Measurements from ENCODE around the gene LPCAT4.
"Not testable (repeated sequence)": the region's sequence is repeated elsewhere in the genome, so short reads cannot be mapped to it uniquely, and the experiment has no call there.

The LPCAT4 gene, protein sequence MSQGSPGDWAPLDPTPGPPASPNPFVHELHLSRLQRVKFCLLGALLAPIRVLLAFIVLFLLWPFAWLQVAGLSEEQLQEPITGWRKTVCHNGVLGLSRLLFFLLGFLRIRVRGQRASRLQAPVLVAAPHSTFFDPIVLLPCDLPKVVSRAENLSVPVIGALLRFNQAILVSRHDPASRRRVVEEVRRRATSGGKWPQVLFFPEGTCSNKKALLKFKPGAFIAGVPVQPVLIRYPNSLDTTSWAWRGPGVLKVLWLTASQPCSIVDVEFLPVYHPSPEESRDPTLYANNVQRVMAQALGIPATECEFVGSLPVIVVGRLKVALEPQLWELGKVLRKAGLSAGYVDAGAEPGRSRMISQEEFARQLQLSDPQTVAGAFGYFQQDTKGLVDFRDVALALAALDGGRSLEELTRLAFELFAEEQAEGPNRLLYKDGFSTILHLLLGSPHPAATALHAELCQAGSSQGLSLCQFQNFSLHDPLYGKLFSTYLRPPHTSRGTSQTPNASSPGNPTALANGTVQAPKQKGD

DNA sequence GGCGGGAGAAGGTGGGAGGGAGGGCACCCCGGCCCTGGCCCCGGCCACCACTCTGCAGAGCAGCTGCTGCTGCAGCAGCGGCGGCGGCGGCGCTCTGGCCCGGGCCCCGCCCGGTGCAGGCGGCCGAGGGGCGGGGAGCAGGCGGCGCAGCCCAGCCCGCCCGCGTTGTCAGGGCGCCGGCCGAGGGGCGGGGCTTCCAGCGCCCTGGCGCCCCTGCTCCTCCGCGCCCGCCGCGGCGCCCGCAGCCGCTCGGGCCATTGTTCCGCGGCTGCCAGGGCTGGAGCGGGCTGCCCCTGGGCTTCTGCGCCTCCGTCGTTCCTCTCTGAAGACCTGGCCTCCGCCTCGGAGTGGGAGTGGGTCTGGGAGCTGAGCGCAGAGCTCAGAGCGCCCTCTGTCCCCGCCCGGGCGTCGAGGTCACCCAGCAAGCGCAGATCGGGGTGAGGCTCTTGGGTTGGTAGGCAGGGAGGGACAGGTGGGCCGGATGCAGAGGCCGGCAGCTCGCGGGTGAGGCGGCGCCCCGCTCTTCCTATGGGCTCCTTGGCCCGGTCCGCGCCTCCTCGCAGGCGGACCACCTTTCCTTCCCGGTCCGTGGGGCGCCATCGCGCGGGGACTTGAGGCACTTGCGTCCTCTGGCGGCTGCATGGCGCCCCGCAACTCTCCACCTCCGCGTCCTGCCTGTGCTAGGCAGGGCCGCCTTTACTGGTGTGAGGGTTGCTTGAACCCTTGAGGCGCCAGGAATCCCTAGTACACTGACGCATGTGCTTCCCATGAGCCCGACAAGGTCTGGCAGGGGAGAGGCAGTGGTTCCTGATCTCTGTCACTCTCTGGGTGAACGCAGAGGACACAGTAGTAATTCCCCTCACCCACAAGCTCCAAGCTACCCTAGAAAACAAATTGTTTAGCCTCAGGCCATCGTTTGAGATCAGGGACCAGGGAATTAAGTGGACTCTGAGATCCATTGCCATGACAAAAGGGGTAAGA, at the start of gene LPCAT4:
Gene LPCAT4 (minus strand): TSS at position 96 of the 981 bp plus-strand sequence. CDS start 96 bp downstream, outside the sequence.
- H3K4me1 Mint-ChIP-seq (ENCODE audit: low read depth): peaks cover 37% of the 10 kb centered on the region
- H3K36me3 Mint-ChIP-seq (ENCODE audit: low read depth): peaks cover 27% of the 10 kb centered on the region
- H3K4me3 Mint-ChIP-seq: peak within 1 kb of the TSS; percentile 96
- peak; percentile 90 for DNase-seq
- H3K27ac Mint-ChIP-seq: peak within 1 kb of the TSS; percentile 97
- H3K27me3 Mint-ChIP-seq: no peaks in the 10 kb centered on the region
- no peaks in the 10 kb centered on the region for H3K9me3 Mint-ChIP-seq

DNA sequence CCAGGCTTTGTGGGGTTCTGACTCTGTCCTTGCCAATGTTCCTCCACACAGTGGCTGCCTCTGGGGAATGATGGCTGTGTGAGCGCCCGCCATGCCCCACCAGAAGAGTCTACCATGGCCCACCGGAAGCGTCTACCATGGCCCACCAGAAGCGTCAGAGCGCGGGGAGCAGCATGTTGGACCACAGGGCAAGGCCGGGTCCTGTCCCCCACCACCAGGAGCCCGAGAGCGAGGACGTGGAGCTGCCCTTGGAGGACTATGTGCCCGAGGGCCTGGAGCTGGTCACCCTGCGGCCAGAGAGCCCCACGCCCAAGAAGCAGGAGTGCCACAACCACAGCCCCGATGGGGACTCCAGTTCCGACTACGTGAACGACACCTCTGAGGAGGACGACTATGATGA, 42.5 kb upstream of the LPCAT4 start:
- H3K9me3 Mint-ChIP-seq; H3K4me3 Mint-ChIP-seq; H3K4me1 Mint-ChIP-seq (ENCODE audit: low read depth); DNase-seq; H3K27me3 Mint-ChIP-seq; H3K36me3 Mint-ChIP-seq (ENCODE audit: low read depth); H3K27ac Mint-ChIP-seq: not testable (repeated sequence)

DNA sequence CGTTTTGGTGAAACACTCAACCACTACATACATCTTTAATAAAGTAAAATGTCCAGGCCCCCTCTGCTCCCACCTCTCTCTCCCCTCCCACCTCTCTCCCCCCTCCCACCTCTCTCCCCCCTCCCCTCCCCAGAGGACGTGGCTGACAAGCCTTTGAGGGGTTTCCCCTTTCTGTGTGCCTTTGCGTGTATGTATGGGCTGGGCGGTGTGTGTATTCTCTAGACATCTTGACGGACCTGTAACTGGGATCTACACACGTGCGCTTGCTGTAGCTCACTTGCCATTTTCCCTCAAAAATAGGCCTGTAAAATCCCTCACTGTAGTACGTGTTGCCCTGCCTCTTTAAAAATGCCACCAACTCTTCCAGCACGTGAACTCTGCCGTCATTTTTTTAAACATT, 42.0 kb upstream of the LPCAT4 start:
- H3K27me3 Mint-ChIP-seq; H3K36me3 Mint-ChIP-seq (ENCODE audit: low read depth); H3K9me3 Mint-ChIP-seq; H3K4me1 Mint-ChIP-seq (ENCODE audit: low read depth); DNase-seq; H3K27ac Mint-ChIP-seq; H3K4me3 Mint-ChIP-seq: not testable (repeated sequence)

DNA sequence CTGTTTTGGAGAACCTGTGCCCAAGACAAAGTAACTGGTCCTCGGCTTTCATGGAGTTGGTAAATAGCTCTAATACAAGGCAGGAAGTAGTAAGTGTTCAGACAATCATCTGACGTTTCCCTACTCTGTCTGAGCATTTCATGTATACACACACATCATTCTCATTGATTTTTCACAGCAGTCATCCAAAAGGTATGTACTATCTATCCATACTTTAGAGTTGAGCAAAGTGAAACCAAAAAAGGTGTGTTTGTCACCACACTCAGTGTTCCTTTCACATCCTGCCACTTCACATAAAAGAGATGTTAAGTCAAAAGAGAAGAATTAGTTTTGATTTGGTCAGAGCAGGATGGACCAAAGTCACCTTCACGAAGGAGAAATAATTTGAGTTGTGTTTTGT, 36.9 kb upstream of the LPCAT4 start:
- not testable (repeated sequence) for DNase-seq; H3K27me3 Mint-ChIP-seq; H3K4me3 Mint-ChIP-seq; H3K4me1 Mint-ChIP-seq (ENCODE audit: low read depth); H3K27ac Mint-ChIP-seq; H3K9me3 Mint-ChIP-seq; H3K36me3 Mint-ChIP-seq (ENCODE audit: low read depth)

DNA sequence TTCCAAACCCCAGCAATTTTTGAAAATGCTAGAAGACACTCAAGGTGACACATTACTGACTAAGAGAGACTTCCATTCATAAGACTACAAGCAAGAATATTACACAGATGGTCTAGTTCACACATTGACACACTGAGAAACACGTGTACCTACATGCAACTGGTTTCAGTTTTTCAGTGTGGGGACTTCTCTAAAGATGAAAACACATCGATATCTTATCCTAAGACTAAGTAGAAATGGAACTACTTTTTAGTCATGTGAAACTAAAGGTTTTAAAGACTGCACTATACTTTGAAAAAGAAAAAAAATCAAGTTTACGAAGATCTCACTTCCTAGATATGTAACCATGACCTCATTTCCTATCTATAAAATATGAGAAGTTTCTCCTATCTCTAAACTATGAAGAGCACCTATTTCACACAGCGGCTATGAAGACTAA, 36.2 kb upstream of the LPCAT4 start:
- not testable (repeated sequence) for DNase-seq; H3K4me1 Mint-ChIP-seq (ENCODE audit: low read depth); H3K27ac Mint-ChIP-seq; H3K36me3 Mint-ChIP-seq (ENCODE audit: low read depth); H3K9me3 Mint-ChIP-seq; H3K4me3 Mint-ChIP-seq; H3K27me3 Mint-ChIP-seq

DNA sequence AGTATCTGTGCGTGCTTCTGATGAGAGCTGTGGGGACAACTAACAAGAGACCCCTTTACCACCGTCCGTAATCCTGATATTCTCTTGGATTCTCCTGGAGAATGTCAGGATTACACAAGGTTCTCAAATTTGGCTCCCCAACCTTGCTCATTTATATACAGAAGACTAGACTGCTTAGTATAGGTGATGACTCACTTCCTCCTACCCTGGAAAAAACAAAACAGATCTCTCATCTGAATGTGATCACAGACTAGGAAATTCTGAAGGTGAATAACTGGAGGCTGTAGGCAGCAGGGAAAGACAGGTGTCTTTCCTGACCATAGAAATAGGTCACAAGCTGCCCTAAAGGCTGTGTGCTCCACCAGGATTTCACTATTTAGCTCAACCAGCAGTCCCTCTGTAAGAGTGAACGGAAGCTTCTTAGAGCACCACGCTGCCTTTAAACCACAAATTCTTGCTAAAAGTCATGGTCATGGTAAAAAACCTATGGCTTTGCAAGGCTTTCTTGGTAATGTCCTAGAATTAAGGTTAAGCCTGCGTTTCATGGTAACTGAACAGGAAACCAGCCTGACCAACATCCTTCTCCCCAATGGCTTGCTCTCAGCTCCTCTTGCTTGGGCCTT, 30.8 kb upstream of the LPCAT4 start:
- H3K4me1 Mint-ChIP-seq (ENCODE audit: low read depth); H3K4me3 Mint-ChIP-seq; H3K27ac Mint-ChIP-seq; H3K9me3 Mint-ChIP-seq; H3K27me3 Mint-ChIP-seq; H3K36me3 Mint-ChIP-seq (ENCODE audit: low read depth); DNase-seq: not testable (repeated sequence)

DNA sequence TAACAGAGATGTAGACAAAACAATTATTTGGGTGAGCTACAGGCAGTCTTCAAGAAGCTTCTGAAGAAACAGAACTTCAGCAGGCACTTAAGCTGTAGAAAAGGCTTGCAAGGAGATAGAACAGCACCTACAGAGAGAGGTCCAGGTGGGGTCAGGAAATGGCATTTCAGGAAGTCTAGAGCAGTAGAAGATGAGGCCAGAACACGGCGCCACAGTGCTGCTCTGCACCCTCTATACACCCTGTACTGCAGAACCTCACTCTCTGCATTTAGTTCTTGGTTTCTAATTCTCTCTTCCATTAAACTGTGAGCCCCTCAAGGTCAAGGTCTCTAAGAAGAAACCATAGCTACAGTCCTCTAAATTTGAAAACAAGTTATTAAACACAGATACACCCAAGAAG, 26.0 kb upstream of the LPCAT4 start:
- H3K36me3 Mint-ChIP-seq (ENCODE audit: low read depth); H3K27me3 Mint-ChIP-seq; H3K27ac Mint-ChIP-seq; H3K4me1 Mint-ChIP-seq (ENCODE audit: low read depth); H3K4me3 Mint-ChIP-seq; H3K9me3 Mint-ChIP-seq; DNase-seq: not testable (repeated sequence)

DNA sequence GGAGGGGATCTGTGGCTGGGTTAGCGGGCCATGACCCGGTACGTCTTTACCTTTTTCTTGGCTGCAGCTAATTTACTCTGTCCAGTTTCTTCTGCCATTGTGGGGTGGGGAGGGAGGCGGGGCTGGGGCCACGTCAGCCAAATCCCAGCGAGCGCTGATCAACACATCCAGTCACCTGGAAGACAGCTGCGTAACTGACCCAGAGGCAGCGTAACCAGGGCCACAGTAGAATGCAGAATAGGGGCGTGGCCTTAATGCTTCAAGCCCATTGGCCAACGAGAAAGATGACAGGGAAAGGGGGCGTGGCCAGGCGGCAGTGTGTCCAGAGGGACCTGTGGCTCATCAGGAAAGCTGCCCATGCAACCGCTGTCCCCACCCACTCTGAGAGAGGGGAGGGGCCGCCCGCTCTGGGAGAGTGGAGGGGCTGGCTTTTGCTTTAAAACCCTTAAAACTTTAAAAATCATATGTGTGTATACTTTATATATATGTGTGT, 22.6 kb upstream of the LPCAT4 start:
- H3K9me3 Mint-ChIP-seq; H3K4me1 Mint-ChIP-seq (ENCODE audit: low read depth); H3K27ac Mint-ChIP-seq; H3K27me3 Mint-ChIP-seq; H3K4me3 Mint-ChIP-seq; DNase-seq; H3K36me3 Mint-ChIP-seq (ENCODE audit: low read depth): not testable (repeated sequence)

DNA sequence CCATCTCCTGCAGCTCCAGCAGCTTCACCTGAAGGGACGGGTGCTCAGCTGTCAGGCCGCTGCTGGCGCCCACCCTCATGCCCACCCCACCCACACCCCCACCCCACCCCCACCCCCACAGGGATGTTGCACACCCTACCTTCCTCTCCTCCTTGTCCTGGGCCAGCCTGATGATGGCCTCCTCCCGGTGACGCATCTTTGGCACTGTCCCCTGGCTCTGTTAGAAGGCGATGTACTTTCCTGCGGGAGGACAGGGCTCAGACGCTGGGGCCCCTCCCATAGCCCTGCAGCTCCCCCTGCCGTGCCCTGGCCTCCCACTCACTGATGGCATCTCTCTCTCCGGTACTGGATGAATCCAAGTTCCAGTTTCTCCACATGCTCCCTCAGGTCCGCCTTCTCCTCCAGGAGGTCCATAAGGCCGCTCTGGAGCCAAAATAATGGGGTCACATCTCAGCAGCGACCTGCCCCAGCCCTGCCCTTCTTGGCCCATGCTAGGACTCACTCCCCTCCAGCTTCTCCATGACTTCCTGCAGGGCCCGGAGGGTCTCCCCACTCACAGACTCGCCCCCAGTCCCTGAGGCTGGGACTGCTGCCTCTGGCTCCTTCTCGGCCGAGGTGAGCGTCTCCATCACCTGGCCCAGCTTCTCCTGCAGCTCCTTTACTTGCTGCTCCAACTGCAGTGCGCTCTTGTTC, 15.0 kb upstream of the LPCAT4 start:
- not testable (repeated sequence) for DNase-seq; H3K27ac Mint-ChIP-seq; H3K4me1 Mint-ChIP-seq (ENCODE audit: low read depth); H3K27me3 Mint-ChIP-seq; H3K4me3 Mint-ChIP-seq; H3K9me3 Mint-ChIP-seq
- peaks cover 14% of the 10 kb centered on the region for H3K36me3 Mint-ChIP-seq (ENCODE audit: low read depth)

DNA sequence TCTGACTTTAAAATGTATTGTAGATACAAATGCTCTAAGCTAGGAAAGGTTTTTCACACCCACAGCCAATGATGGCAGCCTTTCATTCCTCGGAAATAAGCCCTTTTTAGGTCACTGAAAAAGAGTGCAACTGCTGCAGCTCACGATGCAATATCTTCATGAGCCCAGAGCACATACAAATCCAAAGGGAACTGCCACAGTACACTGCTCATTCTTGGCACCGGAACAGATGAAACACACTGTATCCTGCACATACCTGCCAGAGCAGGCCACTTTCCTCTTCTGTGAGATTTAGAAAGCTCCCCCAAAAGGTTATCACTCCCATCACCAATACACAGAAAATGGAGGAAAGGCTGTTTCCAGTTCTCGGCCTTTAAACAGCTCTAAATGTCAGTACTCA, 13.5 kb upstream of the LPCAT4 start:
- not testable (repeated sequence) for H3K4me1 Mint-ChIP-seq (ENCODE audit: low read depth); H3K9me3 Mint-ChIP-seq; H3K27me3 Mint-ChIP-seq; DNase-seq; H3K27ac Mint-ChIP-seq; H3K4me3 Mint-ChIP-seq
- peaks cover 14% of the 10 kb centered on the region for H3K36me3 Mint-ChIP-seq (ENCODE audit: low read depth)

DNA sequence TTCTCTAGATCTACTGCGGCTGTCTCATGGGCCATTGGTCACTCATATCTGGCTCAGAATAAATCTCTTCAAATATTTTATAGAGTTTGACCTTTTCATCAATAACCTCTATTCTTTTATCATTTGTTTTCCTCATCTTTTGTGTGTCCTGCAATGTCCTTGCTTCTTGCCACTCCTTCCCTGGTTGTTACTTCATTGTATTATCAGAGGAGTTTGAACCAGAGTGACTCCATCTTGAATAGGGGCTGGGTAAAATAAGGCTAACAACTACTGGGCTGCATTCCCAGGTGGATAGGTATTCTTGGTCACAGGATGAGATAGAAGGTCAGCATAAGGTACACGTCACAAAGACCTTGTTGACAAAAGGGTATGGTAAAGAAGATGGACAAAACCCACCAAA, 9.9 kb upstream of the LPCAT4 start:
- Mint-ChIP-seq H3K4me3 (no peak overlapping the region), H3K4me1 (ENCODE audit: low read depth) (no peaks in the 10 kb centered on the region), H3K27me3 (no peaks in the 10 kb centered on the region), H3K27ac (no peak overlapping the region), H3K9me3 (no peaks in the 10 kb centered on the region), H3K36me3 (ENCODE audit: low read depth) (peaks cover 14% of the 10 kb centered on the region)
- no peak for DNase-seq

DNA sequence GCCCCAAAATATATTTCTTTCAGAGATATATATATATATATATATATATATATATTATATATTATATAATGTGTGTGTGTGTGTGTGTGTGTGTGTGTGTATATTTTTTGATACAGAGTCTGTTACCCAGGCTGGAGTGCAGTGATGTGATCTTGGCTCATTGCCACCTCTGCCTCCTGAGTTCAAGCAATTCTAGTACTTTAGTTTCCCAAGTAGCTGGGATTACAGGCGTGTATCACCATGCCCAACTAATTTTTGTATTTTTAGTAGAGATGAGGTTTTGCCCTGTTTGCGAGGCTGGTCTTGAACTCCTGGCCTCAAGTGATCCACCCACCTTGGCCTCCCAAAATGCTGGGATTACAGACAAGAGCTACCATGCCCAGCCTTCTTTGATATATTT, 8.5 kb upstream of the LPCAT4 start:
- H3K36me3 Mint-ChIP-seq (ENCODE audit: low read depth): peaks cover 11% of the 10 kb centered on the region
- H3K27me3 Mint-ChIP-seq; DNase-seq; H3K27ac Mint-ChIP-seq; H3K9me3 Mint-ChIP-seq; H3K4me3 Mint-ChIP-seq; H3K4me1 Mint-ChIP-seq (ENCODE audit: low read depth): not testable (repeated sequence)

DNA sequence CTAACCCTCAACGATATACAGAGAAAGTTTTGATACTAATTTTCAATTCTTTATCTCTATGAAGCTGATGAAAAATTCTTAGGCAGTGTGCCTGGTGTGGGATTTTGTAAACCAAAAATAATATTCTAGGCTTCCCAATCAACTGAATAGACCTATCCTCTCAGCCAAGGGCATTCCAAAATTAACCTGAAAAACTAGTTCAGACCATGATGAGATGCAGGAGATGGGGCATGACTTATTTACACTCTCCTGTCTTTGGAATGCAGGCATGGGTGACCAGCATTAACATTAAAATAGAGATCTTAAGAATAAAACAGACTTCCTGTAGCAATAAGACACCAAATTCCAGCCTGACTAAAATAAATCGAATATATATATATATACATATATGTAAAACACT, 7.8 kb upstream of the LPCAT4 start:
- H3K9me3 Mint-ChIP-seq: no peaks in the 10 kb centered on the region
- no peaks in the 10 kb centered on the region for H3K27me3 Mint-ChIP-seq
- H3K36me3 Mint-ChIP-seq (ENCODE audit: low read depth): peaks cover 7% of the 10 kb centered on the region
- peaks cover 7% of the 10 kb centered on the region for H3K4me1 Mint-ChIP-seq (ENCODE audit: low read depth)
- DNase-seq: no peak
- H3K27ac Mint-ChIP-seq: no peak overlapping the region
- no peak overlapping the region for H3K4me3 Mint-ChIP-seq

DNA sequence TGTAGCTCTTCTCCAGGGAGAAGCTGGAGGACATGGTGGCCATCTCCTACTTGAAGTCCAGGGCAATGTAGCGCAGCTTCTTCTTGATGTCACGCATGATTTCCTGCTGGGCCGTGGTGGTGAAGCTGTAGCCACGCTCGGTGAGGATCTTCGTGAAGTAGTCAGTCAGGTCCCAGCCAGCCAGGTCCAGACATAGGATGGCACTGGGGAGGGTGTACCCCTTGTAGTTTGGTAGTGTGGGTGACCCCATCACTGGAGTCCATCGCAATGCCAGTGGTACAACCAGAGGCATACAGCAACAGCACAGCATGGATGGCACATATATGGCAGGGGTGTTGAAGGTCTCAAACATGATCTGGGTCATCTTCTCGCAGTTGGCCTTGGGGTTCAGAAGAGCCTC, 7.0 kb upstream of the LPCAT4 start:
- H3K27ac Mint-ChIP-seq: no peak overlapping the region
- H3K4me1 Mint-ChIP-seq (ENCODE audit: low read depth): peaks cover 13% of the 10 kb centered on the region
- peaks cover 3% of the 10 kb centered on the region for H3K36me3 Mint-ChIP-seq (ENCODE audit: low read depth)
- no peak overlapping the region for H3K4me3 Mint-ChIP-seq
- no peaks in the 10 kb centered on the region for H3K9me3 Mint-ChIP-seq
- no peaks in the 10 kb centered on the region for H3K27me3 Mint-ChIP-seq
- no peak for DNase-seq
